ENCODE results near the gene DNAH17.

DNAH17 gene

DNA sequence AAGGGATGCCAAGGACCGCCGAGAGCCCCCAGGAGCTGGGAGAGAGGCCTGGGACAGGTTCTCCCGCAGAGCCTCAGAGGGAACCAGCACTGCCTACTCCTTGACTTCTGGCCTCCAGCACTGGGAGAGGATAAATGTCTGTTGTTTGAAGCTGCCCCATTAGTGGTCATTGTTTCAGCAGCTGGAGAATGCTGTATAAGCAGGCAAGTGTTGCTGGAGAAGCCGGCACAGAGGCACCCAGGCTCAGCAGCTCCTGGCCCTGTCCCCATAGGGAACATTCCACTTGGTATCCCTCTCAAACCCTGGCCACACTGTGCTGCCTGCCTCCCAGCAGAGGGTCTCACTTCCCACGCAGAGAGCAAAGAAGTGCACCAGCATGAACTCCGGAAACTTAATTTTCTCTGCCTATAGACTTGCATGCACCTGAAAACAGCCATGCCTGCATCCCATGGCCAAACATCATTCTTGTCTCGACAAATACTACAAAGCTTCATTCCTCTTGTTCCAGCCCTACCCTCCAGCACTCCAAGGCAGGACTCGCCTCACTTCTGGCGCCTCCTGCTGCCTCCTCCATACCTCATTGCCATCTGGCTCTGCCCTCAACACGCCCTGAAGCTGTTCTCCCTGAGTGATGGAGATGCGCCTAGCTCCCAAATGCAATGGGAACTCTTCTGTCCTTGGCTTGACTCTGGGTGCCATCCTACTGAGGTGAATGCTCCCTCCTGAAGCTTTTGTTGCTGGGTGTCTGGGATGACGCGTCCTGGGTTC lies 88.1 kb downstream of the DNAH17 start:
- H3K36me3 ChIP-seq (replicated peaks; ENCODE audit: insufficient read depth, low read length), result no peaks in the 10 kb centered on the region
- H3K79me2 ChIP-seq (ENCODE audit: low read length), result no peaks in the 10 kb centered on the region
- H3K4me3 ChIP-seq (ENCODE audit: low read length), result no peak overlapping the region
- no peaks in the 10 kb centered on the region for H3K9me2 ChIP-seq (replicated peaks; ENCODE audit: insufficient read depth, low read length)
- H3K27ac ChIP-seq (ENCODE audit: low read length), result no peak overlapping the region
- no peaks in the 10 kb centered on the region for H4K20me1 ChIP-seq (ENCODE audit: insufficient read depth, low read length)
- H3K4me1 ChIP-seq (ENCODE audit: low read length), result no peaks in the 10 kb centered on the region
- peaks cover 78% of the 10 kb centered on the region for H3K27me3 ChIP-seq (replicated peaks; ENCODE audit: insufficient read depth, low read length)
- H3F3A ChIP-seq (ENCODE audit: insufficient read depth, low read length), result no peaks in the 10 kb centered on the region
- DNase-seq, result no peak
- H3K4me2 ChIP-seq (ENCODE audit: low read depth, low read length), result no peak overlapping the region
- no peak overlapping the region for H3K9ac ChIP-seq (ENCODE audit: low read length)
- H2AFZ ChIP-seq (ENCODE audit: low read length), result no peak overlapping the region
- H3K9me3 ChIP-seq (replicated peaks; ENCODE audit: insufficient read depth, low read length), result no peaks in the 10 kb centered on the region
- TF ChIP-seq, protein P1, sequence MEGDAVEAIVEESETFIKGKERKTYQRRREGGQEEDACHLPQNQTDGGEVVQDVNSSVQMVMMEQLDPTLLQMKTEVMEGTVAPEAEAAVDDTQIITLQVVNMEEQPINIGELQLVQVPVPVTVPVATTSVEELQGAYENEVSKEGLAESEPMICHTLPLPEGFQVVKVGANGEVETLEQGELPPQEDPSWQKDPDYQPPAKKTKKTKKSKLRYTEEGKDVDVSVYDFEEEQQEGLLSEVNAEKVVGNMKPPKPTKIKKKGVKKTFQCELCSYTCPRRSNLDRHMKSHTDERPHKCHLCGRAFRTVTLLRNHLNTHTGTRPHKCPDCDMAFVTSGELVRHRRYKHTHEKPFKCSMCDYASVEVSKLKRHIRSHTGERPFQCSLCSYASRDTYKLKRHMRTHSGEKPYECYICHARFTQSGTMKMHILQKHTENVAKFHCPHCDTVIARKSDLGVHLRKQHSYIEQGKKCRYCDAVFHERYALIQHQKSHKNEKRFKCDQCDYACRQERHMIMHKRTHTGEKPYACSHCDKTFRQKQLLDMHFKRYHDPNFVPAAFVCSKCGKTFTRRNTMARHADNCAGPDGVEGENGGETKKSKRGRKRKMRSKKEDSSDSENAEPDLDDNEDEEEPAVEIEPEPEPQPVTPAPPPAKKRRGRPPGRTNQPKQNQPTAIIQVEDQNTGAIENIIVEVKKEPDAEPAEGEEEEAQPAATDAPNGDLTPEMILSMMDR (IDR thresholded peaks at IDR 0.05; ENCODE audit: low read length), result no peak
- no peak for TF ChIP-seq EZH2phosphoT487 (IDR thresholded peaks at IDR 0.05; ENCODE audit: low read length)

DNA sequence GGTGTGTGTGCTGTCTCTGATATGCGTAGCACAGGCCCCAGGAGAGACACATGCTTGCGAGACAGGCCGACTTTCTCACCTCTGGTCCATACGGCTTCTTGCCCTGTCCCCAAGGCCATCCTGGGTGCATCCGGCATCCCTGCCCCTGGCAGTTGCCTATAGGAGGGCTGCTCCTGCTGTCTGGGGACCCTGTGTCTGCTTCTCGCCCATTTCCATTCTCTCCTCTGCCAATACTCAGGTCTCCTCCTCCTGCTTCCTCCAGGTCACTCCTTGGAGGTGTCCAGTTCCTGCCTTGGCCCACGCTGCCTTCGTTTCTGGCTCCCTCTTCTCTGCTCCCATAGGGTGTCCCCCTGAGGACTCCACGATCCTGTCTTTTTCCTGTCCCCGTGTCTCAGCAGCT lies 89.0 kb downstream of the DNAH17 start:
- Histone ChIP-seq H3K9ac (ENCODE audit: low read length) (no peak overlapping the region), H3K4me2 (ENCODE audit: low read depth, low read length) (no peak overlapping the region), H3K4me3 (ENCODE audit: low read length) (no peak overlapping the region), H3K27ac (ENCODE audit: low read length) (no peak overlapping the region), H3K9me2 (replicated peaks; ENCODE audit: insufficient read depth, low read length) (no peaks in the 10 kb centered on the region), H3K4me1 (ENCODE audit: low read length) (no peaks in the 10 kb centered on the region), H4K20me1 (ENCODE audit: insufficient read depth, low read length) (no peaks in the 10 kb centered on the region), H3K36me3 (replicated peaks; ENCODE audit: insufficient read depth, low read length) (no peaks in the 10 kb centered on the region), H3K27me3 (replicated peaks; ENCODE audit: insufficient read depth, low read length) (peaks cover 70% of the 10 kb centered on the region), H2AFZ (ENCODE audit: low read length) (no peak overlapping the region), H3K79me2 (ENCODE audit: low read length) (no peaks in the 10 kb centered on the region), H3F3A (ENCODE audit: insufficient read depth, low read length) (no peaks in the 10 kb centered on the region), H3K9me3 (replicated peaks; ENCODE audit: insufficient read depth, low read length) (no peaks in the 10 kb centered on the region)
- no peak for DNase-seq
- TF ChIP-seq, protein P1 (IDR thresholded peaks at IDR 0.05; ENCODE audit: low read length), result no peak
- TF ChIP-seq EZH2phosphoT487 (IDR thresholded peaks at IDR 0.05; ENCODE audit: low read length), result no peak
- TF ChIP-seq EZH2 (optimal IDR thresholded peaks at IDR 0.05; ENCODE audit: low read depth, low read length), result no peak

DNA sequence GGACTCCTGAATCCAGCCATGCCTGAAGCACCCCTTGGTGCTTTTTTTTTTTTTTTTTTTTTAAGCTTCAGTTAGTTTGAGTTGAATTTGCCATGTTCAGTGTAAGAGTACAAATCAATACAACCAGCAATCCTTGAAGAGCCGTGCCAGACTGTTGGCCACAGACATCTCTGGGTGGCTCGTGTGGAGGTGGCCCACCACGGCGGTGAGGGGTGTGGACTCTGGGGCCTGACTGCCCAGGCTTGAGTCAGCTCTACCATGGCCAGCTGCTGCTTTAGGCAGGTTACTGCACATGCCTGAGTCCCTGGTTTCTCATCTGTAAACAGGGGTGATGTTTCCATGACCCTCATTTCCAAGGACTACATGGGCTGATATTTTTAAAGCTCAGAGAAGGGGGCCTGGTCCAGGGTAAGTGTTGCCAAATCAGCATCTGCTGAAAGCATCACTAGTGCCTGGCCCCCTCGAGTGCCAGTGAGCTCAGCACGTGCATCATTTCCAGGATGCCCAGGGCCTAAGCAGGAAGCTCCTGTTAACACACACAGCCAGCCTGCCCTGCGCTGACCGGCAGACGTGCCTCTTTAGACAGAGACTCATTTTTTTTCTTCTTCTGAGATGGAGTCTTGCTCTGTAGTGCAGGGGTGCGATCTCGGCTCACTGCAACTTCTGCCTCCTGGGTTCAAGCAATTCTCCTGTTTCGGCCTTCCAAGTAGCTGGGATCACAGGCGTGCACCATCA lies 90.1 kb downstream of the DNAH17 start:
- Histone ChIP-seq H3K27me3 (replicated peaks; ENCODE audit: insufficient read depth, low read length) (peaks cover 74% of the 10 kb centered on the region), H3K27ac (ENCODE audit: low read length) (no peak overlapping the region), H3K79me2 (ENCODE audit: low read length) (no peaks in the 10 kb centered on the region), H3K9me2 (replicated peaks; ENCODE audit: insufficient read depth, low read length) (no peaks in the 10 kb centered on the region), H3K9ac (ENCODE audit: low read length) (no peak overlapping the region), H3K4me3 (ENCODE audit: low read length) (no peak overlapping the region), H3K4me2 (ENCODE audit: low read depth, low read length) (no peak overlapping the region), H3F3A (ENCODE audit: insufficient read depth, low read length) (no peaks in the 10 kb centered on the region), H2AFZ (ENCODE audit: low read length) (no peak overlapping the region), H3K36me3 (replicated peaks; ENCODE audit: insufficient read depth, low read length) (no peaks in the 10 kb centered on the region), H4K20me1 (ENCODE audit: insufficient read depth, low read length) (no peaks in the 10 kb centered on the region), H3K4me1 (ENCODE audit: low read length) (no peaks in the 10 kb centered on the region), H3K9me3 (replicated peaks; ENCODE audit: insufficient read depth, low read length) (no peaks in the 10 kb centered on the region)
- DNase-seq, result no peak
- no peak for TF ChIP-seq EZH2 (optimal IDR thresholded peaks at IDR 0.05; ENCODE audit: low read depth, low read length)
- TF ChIP-seq, protein P1 (IDR thresholded peaks at IDR 0.05; ENCODE audit: low read length), result no peak
- no peak for TF ChIP-seq EZH2phosphoT487 (IDR thresholded peaks at IDR 0.05; ENCODE audit: low read length)

Measured in MM.1S (cell line).